Jurkat, Clone E6-1 (cell line): Measurements from ENCODE around the gene GOLGA6L10.
"Not testable (repeated sequence)": the region's sequence is repeated elsewhere in the genome, so short reads cannot be mapped to it uniquely, and the experiment has no call there.

Experiments used
- DNase-seq: peaks from one replicate; pipeline ENCODE4 v3.0.0-alpha.2; 2011; ENCODE audit warnings: low read depth, low spot score
- H3K4me3 ChIP-seq: 2 replicates; pipeline ENCODE4 v1.5.1; 2011; ENCODE audit warnings: mild to moderate bottlenecking, low read length, control low read depth, moderate library complexity

GOLGA6L10 gene

DNA sequence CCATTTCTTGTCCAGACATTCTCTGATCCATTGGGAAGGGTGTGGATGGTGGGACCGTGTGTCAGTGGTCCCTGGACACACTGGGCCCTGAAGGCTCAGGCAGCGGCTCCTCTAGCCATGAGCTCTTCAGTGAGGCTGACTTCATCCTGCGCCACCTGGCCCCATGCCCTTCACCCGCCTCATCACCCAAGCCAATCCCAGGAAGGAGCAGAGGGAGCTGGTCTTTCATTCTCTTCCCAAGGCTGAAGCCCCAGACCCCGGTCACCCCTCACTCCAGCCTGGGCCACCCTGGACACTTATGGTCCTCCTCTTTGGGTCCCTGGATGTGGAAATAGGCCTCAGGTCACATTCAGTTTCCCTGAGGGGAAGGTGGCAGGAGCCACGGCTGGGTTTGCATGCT is 24.4 kb downstream of the GOLGA6L10 start:
- H3K4me3 ChIP-seq, DNase-seq: not testable (repeated sequence)

DNA sequence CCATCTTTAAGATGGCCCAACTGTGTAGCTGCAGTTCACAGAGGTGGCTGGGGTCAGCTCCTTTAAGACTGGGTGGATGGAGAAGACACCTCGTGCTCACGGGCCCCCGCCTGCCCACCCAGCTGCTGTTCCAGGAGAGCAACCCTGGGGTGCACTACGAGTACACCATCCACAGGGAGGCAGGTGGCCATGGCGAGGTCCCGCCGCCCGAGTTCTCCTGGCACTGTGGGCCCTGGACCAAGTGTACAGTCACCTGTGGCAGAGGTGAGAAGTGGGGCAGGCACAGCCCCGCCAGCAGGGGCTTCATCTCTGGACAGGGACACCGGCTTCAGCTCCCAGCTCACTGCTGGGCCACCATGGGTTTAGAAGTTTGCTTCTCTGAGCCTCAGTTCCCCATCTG is 26.8 kb downstream of the GOLGA6L10 start:
- not testable (repeated sequence) for DNase-seq, H3K4me3 ChIP-seq

DNA sequence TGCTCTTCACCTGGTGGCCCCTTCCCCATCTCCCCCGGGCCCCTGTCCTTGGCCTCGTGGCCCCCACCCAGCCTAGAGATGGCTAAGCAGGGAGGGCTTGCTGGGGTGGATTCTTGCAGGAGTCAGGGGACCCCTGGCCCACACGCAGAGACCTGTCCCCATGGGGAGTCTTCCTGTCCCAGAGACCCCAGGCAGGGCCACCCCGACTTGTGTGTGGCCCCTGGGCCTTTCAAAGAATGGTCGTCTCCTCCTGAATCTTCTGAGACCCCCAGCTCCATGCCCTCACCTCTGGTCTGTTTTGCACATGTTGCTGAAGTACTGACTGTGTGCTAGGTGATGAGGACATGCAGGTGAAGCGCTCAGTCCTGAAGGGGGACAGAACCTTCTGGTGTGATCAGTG is 28.4 kb downstream of the GOLGA6L10 start:
- not testable (repeated sequence) for DNase-seq

DNA sequence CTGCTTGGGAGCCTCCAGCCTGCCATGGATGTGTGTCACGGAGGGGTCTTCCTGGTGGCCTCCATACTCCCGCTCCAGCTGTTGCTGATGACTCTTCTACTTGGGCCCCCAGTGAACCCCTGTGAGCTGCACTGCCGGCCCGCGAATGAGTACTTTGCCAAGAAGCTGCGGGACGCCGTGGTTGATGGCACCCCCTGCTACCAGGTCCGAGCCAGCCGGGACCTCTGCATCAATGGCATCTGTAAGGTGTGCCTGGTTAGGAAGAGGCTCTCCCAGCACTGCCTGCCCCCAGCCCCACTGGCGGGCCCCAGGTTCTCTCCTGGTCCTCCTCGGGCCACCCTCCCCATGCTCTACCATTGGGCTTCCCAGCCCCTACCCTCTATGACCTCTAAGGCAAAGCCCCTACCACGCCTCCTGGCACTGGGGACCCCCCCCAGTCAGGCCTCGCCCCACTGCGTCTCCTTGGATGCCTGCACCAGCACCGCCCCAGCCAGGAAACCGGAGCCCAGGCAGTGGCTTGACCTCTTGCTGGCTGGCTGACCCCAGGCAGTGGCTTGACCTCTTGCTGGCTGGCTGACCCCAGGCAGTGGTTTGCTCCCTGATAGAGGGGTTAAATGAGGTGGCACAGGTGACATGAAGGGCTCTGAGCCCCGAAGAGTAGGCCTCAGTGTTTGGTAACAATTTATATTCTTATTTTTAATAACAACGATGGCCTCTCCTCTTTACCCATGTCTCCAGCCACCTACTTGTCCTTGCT is 29.6 kb downstream of the GOLGA6L10 start:
- not testable (repeated sequence) for H3K4me3 ChIP-seq, DNase-seq

More for the DNA sequence above, 28.4 kb downstream of the GOLGA6L10 start:
- not testable (repeated sequence) for H3K4me3 ChIP-seq

DNA sequence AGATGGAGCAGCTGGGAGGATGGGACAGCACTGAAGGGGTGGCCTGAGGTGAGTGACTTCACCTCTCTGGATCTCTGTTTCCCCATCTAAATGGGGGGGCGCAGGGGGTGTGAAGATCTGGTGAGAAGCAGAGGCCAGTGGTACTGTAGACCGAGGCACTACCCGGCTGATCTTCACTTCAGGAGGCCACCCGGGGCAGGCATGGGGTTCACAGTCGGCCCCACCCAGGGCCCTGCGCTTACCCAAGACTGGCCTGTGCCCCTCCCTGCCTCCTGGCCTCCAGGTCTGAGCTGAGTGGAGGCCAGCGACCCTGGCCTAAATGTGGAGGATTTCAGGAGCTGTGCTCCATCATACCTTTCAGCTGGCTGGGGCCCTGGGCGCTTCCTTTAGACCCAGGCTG is 31.0 kb downstream of the GOLGA6L10 start:
- DNase-seq, H3K4me3 ChIP-seq: not testable (repeated sequence)

DNA sequence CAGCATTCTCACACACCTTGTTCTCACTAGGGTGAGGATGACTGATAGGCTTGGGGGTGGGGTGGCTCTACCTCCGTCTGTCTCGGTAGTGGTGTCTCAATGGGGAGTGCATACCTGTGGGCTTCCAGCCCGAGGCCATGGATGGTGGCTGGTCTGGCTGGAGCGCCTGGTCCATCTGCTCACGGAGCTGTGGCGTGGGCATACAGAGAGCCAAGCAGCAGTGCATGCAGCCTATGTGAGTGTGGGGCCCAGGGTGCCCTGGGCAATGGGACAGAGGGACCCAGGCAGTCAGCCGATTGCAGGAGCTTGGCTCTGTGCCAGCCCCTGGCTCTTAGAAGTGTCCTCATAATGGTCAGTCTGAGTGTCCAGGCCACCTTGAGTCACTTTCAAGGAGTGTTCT is 31.8 kb downstream of the GOLGA6L10 start:
- H3K4me3 ChIP-seq, DNase-seq: not testable (repeated sequence)

DNA sequence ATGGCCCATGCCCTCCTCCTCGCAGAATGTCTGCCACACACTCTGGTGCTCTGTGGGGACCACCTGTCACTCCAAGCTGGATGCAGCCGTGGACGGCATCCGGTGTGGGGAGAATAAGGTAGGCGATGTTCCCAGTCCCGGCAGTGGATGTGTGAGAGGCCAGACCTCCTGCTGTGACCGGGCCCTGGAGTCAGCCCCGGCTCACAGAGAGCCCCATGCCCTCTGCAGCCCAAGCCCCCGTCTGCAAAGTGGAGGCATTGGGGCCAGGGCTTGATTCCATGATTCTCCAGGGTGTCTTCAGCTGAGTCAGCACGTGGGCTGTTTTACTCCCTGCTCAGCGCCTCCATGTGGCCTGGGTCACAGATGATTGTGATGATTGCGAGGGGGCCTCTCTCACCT is 32.2 kb downstream of the GOLGA6L10 start:
- no peak for DNase-seq
- H3K4me3 ChIP-seq, result no peak overlapping the region

DNA sequence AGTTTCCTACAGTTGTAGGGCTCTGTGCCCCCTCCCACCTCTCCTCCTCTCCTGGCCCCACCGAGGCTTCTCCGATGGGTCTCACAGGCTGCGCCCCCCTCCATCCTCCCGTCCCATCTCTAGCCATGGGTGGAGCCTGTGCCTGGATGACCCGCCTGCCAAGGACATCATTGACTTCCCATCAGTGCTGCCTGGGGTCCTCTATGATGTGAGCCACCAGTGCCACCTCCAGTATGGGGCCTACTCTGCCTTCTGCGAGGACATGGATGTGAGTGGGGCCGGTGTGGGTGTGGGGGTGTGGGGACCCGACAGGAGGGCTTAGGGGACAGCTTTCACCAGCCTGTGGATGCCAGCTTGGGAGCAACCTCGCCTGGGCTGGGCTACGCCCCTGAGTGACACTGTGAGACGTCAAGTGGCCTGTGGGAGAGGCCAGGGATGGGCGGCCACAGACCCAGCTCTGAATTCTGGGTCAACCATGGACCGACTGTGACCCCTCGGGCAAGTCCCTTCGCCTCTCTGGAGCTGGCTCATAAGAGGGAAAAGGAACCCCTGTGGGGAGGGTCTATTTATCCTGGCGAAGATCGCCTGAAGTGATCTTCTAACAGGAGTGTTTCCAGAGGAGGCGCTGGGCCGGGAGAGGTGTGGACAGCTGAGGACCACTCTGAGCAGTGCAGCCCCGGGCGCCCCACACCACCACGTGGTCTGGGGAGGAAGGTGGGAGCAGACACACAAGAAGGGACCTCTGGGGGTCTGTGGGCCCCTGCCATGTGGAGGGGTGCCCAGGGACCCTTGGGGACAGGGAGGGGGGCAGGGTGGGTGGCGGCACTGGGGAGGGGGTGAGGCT is 32.8 kb downstream of the GOLGA6L10 start:
- DNase-seq, result not testable (repeated sequence)

DNA sequence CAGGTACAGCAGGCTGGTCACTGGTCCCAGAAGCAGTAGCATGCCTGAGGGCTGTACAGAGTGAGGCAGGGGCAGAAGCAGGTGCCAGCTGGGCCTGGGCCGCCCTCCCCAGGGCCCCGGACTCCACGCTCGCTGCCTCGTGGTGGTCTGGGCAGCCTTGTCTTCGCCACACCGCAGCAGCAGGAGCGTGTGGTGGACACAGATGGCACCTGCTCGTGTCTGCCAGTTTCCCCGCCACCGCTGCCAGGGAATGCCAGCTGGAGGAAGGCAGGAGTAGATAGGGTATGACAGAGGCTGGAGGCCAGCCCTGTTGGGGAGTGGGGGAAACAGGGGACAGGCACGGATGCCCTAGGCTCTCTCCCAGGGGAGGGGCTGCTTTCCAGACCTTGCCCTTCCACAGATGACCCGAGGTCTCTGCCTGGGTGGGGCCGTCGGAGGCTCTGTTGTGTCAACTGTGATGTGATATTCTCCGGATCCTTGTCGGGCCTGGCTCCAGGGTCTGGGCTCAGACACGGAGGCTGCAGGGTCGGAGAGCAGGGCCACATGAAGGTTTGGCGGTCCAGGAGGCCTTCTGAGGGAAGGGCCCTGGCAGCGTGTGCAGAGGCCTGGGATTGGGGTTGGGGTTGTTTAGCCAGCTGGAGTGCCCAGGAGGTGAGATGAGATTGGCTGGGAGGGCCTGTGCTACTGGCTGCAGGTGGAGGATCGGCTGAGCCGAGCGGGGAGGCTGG is 33.6 kb downstream of the GOLGA6L10 start:
- H3K4me3 ChIP-seq, result no peak overlapping the region
- no peak for DNase-seq

More for the DNA sequence above, 32.8 kb downstream of the GOLGA6L10 start:
- H3K4me3 ChIP-seq, result not testable (repeated sequence)

DNA sequence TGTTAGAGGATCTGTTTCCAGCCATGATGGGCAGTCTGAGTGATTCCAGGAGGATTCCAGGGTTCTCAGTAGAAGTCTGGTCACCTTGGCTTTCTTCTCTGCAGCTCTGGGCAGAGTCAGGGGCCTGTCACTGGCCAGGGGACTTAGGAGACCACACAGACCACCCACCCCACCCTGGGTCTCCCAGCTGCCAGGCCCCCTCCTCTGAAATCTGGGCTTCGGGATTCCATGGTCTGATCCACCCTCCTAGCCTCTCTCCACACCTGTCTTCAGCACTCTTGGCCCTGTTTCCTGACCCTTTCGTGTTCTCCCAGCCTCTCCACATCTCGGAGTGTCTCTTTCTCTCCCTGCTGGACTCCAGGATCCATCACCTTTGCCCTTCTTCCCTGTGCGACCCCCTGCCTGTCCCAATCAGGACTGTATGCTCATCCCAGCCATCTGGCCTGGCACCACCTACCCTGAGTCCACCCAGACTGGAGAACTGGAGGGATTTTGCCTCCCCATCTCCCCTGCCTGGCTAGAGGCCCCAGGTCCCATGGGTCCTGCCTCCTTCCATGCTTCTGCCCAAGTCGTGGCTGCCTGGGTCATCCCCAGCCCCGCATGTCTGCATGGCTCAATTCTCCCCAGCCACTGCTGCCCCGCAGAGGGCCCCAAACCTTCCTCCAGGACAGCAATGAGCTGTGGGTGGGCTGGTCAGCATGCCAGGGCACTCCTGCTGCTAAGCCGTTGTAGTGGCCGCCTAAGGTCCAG is 34.3 kb downstream of the GOLGA6L10 start:
- no peak for DNase-seq
- no peak overlapping the region for H3K4me3 ChIP-seq

DNA sequence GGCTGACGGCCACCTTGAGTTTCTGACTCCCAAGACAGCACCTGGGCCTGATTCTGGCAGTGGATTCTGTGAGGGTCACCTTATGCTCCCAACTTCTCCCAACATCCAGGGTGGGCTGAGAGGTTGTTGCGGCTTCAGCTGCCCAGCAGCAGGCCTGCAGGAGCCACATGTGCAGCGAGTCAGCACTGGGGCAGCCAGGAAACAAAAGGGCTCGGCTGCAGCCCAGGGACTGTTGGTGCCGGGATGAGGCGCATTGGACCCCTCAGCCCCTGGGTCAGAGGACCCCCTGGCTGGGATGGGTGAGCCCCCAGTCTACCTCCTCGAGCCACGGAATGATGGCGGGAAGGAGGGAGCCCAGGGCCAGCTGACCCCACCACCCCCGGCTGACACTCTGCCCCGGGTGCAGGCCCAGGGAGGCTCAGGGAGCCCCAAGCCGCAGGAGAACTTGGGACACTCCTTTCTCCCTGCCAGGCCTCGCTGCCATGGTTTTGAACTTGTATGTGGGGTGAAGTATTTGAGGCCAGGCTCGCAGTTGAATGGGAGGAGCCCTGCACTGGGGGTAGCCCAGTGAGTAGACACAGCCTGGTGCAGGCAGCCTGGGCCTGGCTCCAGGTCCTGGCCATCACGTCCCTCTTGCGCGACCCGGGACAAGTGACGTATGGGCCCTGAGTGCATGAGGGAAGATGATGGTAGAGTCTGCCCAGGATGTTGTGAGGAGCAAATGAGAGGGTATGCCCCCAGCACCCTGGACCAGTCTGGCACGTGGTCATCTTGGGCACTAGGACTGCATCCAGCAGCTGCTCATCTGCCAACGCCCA is 35.1 kb downstream of the GOLGA6L10 start:
- not testable (repeated sequence) for H3K4me3 ChIP-seq, DNase-seq

DNA sequence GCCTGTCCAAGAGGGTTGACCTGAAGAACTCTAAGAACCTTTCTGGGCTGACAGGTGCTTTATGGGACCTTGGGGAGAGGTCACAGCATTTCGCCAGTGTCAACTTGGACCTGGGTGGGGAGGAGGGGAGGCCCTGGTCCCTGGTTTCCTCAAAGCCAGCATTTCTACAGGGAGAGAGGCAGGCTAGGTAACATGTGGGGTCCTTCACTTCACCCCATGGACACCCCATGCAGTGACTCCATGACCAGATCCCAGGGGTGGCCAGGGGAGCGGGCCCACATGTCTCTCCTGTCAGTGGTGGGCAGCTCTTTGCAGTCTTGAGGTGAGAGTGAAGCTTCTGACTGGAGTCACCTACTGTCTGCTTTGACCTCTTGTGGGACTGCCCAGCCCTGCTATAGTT is 35.8 kb downstream of the GOLGA6L10 start:
- DNase-seq, result no peak
- no peak overlapping the region for H3K4me3 ChIP-seq

DNA sequence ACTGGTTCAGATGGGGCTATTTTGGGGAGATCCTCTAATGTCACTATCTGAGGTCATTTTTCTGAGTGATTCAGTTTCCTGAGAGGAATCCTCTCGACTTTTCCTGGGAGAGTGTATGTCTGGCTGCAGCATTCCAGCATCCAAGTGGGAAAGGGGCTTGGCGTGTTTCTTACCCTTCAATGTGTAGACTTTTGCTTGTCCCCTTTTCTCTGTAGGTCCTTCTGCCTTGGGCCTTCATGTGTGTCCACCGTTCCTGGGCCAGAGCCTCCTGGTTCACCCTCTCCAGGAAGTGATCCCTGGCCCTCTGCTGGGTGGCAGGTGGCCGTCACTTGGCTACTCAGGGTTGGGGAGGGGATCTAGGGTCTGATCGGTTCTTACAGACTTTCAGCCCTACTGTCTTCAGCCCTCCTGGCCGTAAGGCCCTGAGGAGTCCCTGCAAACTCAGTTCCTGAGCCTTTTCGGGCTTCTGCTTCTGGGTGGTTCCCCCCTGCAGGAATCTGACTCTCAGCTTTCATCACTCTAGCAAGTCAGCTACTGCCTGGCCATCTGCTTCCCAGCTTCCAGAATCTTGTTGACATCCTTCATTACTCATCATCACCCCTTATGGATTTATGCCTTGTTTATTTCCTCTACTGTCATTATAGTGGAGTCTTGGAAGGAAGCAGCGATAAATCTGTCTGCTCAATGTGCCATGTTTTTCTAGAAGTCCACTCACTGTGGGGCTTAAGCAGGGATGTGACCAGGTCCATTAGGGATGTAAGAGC is 36.5 kb downstream of the GOLGA6L10 start:
- DNase-seq, result no peak

DNA sequence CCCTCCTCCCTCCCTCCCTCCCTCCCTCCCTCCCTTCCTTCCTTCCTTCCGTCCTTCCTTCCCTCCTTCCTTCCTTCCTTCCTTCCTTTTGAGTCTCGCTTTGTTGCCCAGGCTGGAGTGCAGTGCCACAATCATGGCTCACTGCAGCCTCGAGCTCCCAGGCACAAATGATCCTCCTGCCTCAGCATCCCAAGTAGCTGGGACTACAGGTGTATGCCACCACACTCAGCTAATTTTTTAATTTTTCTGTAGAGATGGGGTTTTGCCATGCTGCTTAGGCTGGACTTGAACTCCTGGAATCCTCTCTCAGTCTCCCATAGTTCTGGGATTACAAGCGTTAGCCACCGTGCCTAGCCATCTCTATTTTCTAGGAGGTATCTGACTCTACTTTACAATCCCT is 38.0 kb downstream of the GOLGA6L10 start:
- not testable (repeated sequence) for H3K4me3 ChIP-seq, DNase-seq

More for the DNA sequence above, 36.5 kb downstream of the GOLGA6L10 start:
- H3K4me3 ChIP-seq, result no peak overlapping the region

DNA sequence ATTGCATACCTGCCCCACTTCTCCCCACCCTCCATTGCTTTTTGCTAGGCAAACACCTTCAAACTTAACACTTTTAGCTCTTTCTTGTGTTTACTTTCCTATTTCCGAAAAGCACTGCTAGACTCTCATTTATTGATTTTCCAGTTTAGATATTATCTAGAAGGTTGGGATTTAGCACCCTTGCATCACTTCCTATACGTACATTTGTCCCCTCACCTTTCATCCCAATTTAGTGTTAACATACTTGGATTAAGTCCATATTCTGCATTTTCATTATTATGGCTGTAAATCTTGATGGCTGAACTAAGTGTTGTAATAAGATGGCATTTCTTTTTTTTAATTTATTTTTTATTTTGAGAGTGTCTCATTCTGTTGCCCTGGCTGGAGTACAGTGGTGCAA is 39.5 kb downstream of the GOLGA6L10 start:
- no peak for DNase-seq
- H3K4me3 ChIP-seq, result no peak overlapping the region

DNA sequence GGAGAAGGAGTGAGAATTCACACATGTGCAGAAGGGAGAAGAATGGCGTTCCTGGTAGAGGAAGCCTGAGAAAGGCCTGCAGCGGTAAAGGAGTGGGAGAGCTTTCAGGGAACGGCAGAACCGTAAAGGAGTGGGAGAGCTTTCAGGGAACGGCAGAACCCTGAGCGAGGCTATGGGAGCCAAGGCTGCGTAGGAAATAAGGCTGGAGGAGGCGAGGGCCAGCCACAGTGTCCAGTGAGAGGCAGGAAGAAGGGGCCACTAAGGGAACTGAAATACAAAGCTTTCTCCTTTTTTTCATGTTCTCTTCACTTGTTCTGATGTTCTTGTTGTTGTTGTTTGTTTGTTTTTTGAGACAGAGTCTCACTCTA is 41.6 kb downstream of the GOLGA6L10 start:
- DNase-seq, result no peak
- no peak overlapping the region for H3K4me3 ChIP-seq
